ENCODE results near the gene BLOC1S4.

The BLOC1S4 gene

DNA sequence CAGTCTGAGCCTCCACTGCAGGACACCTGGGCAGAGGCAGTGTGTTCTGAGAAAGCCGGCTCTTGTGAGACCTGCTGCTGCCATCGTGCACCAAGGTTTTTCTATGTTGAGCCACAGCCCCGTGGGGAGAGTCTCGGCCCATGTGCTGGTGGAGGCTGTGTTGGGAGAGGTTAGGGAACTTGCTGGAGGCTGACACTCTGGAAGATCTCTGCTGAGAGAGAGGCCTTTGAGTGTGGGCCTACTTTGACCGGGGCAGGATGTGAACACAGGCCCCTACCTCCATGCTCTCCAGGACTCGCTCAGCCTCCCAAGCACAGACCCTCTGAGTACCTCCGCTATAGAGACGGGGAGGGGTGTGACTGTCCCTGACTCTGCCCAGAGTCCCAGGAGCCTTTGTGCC is 23.6 kb upstream of the BLOC1S4 start:
- no peak for DNase-seq (ENCODE audit: low read depth in 2 of 2)

DNA sequence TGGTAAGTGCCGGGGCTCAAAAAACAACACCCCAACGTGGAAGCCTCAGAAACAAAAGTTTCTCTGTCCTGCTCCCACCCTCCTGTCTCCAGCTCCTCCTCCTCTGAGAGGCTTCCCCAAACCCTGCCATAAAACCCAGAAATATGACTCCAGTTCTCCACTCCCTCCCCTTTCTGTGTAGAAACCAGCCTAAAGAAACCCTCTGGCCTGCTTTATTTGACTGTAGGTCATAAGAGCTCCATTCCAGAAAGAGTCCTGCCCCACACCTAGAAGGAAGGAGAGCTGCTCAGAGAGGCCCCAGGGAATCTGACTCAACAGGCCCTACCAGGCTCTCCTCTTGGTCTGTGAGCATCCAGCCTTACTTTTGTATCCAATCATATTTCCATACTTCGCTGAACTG is 23.2 kb upstream of the BLOC1S4 start:
- DNase-seq (ENCODE audit: low read depth in 2 of 2) = no peak

DNA sequence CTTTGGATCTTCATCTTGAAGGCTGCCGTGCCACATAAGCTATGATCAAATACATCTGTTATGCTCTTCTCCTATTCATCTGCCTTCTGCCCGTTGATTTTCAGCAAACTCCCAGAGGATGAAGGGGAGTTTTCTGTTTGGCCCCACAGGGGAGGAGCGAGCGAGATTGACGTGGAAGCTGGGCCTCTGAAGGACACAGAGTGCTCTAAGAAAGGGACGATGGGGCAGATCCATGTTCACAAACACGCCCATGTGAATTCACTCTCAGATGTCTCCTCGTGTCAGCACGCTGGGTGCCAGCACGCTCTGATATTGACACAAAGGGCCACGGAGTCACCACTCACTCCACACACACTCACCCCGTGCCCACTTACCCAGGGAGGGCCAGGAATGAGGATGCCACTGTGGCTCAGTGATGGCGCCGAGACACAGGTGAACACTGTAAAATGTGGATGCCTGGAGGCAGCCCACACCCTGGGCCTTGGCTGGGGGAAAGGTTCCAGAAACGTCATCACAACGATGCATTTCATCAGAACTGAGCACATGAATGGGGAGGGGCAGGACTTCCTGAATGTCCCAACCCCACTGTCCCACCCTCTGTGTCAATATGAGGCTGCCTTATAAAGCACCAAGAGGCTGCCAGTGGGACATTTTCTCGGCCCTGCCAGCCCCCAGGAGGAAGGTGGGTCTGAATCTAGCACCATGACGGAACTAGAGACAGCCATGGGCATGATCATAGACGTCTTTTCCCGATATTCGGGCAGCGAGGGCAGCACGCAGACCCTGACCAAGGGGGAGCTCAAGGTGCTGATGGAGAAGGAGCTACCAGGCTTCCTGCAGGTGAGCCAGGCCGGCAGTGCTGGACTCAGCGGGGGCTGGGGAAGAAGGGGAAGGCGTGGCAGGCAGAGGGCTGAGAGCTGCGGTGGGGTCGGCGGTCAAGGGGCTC is 22.5 kb upstream of the BLOC1S4 start, which contains the start of gene S100P:
Gene S100P (plus strand): TSS at position 648 of the 946 bp plus-strand sequence. CDS start 55 bp downstream, at position 703.
- no peak for DNase-seq (ENCODE audit: low read depth in 2 of 2)

GRCh38 chr4:6694177-6694901 is 21.6 kb upstream of the BLOC1S4 start:
- DNase-seq (ENCODE audit: low read depth in 2 of 2) = no peak

DNA sequence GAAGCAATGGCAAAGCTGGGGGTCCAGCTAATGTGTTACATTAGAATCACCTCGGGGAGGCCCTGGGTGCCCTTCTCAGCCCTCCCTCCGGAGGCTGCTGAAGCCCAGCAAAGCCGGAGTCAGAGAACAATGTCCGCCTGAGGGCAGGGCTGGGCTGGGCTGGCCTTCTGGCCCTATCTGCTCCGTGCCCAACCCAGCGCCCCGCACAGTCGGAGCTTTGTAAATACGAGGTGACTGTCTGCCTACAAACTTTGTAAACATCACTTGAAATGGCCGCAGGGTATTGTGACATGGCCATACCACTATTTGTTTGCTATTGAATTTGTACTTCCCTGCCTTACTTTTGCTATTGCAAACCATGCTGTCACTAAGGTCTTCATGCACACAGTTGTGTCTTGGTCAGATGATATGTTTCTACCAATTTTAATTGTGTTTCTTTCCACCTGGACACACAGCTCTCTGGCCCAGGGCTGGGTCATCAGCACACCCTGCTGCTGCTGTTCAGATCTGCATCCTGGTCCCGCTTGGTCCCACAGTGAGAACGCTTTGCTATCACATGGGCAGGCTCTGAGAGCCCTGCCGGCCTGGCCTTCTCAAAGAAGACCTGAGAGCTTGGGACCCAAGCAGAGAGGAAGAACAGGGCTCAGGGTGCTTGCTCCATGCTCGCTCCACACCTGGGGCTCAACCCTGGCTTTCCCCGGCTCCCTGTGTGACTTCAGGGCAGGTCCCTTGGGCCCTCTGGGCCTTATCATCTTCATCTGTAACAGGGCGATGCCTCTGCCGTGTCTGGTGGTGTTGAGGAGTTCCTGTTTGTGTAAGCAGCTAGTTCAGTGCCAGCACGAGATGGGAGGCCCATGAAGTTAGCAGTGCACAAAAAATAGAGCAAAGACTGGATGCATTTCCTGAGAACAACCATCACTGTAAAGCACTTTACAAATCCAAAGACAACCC is 20.0 kb upstream of the BLOC1S4 start:
- no peak for DNase-seq (ENCODE audit: low read depth in 2 of 2)

GRCh38 chr4:6696611-6697010 is 19.4 kb upstream of the BLOC1S4 start:
- no peak for DNase-seq (ENCODE audit: low read depth in 2 of 2)

GRCh38 chr4:6697131-6697530 is 18.8 kb upstream of the BLOC1S4 start:
- DNase-seq (ENCODE audit: low read depth in 2 of 2) = no peak

- no peak for DNase-seq (ENCODE audit: low read depth in 2 of 2)
These were observed 16.6 kb upstream of the BLOC1S4 start for GRCh38 chr4:6699388-6699787.

- no peak for DNase-seq (ENCODE audit: low read depth in 2 of 2)
These were observed 16.1 kb upstream of the BLOC1S4 start for GRCh38 chr4:6699903-6700302.

DNA sequence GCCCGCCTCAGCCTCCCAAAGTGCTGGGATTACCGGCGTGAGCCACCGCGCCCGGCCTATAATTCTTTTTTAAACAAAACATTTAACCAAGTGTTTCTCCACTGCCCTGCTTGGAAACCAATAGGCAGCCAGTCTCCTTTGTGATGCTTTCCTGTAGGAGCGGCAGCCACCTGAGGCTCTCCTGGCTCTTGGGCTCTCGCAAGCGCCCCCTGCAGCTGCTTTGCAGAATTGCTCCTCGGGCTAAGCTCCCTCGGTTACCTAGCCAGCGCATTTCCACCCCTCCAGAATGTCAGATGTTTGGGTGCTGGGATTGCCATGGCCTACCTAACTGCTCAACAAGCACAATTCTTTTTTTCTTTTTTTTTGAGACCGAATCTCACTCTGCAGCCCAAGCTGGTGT is 14.6 kb upstream of the BLOC1S4 start:
- no peak for DNase-seq (ENCODE audit: low read depth in 2 of 2)

DNA sequence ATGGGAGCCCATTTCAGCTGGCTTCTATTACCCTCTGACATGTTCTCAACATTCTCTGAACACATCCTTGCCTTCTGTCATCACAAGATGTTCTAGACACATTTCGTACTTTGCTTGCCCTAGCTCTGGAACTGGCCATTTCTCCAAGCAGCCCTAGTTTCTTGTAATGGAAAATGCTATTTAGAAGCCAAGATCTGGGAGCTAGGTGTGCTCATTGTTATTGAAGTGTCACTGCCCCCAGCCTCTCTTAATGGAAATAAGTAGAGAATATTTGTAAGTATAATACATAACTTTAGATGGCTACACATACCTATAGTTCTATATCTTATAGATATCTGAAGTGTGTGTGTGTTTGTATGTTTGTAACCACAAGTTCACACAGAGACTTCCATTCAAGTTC is 13.2 kb upstream of the BLOC1S4 start:
- no peak for DNase-seq (ENCODE audit: low read depth in 2 of 2)

DNA sequence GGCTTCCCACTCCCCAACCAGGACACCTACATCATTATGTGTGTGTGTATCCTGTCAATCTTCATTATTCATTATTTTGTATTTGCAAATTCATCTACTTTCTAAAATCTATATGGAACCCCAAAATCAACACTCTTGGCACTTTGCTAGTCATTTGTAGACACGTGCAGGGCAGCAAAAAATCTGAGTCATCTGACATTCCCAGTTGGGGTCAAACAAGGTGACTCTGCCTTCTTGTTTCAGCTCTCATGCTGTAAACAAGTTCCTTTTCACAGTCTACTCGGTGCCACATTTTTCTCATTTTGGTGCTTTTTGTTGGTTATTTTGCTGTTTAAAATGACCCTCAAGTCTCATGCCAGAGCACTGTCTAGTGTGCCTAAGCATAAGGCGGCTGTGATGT is 12.2 kb upstream of the BLOC1S4 start:
- no peak for DNase-seq (ENCODE audit: low read depth in 2 of 2)

DNA sequence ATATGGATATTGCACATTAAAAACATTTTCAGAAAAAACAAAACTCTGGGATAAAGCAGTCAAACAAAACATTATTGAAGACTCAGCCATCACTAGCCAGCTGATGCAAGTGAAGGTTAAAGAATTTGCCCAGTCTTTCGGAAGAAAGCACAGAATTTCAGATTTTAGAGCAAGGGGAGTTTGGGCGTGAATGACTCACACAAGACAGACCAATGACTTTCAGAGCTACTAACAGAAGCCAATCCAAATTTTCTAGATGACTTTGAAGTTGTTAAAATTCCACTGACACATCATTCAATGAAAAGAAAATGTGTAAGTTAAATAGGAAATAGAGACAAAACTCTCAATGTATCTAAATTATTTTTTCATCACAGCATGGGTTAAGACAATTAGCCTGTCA is 10.3 kb upstream of the BLOC1S4 start:
- no peak for DNase-seq (ENCODE audit: low read depth in 2 of 2)

DNA sequence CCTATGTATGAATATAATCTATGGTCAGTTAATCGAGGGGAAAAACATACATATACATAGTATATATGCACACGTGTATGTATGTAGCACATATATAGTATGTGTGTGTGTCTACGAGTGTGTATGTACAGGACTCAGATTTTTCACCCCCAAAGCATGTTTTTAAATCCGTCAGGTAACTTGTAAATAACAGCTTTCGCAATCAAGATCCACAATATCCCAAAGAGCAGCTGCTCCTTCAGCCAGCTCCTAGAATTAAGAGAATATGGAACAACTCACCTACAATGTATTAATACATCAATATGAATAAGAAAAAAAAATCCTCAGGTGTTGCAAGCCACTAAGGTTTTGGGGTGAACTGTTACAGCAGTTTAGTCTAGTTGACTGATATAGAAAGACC is 9.8 kb upstream of the BLOC1S4 start:
- DNase-seq (ENCODE audit: low read depth in 2 of 2) = no peak

DNA sequence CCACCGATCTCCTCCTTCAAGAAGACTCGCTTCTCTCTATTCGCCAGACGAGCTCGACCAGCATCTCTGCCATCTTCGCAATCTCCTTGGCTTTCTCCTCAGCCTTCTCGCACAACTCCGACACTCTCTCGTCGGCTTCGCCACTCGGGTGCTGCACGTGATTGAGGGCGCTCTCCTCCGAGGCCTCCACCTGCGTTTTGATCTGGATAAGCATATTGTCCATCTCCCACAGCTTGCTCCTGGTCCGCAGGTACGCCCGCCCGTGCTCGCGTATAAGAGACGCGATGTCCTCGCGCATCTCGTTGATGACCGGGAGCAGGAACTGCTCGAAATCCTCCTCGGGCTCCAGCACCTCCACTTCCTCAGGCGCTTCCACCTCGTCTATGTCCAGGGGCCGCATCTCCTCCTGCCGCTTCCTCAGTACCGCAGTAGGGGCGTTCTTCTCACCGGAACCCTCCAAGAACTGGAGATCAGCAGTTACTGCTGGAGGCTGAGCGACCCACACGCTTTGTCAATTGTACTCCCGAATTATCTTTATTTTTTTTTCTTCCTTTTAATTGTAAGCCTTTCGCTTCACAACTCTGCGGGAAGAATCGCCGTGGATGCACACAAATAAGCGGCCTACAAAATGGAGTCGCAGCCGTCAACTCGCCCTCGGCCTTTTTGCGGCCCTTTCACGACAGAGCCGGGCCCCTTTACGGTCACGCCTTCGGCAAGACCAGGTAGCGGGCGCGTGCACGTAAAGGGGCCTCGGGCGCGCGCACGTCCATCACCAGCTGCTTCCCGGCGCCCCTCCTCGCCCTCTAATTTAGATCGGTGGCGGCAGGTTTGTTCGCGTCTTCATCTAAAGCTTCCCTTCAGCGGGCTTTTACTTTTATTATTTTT is 6.5 kb upstream of the BLOC1S4 start, which contains the start of gene MRFAP1L1:
Gene MRFAP1L1 (minus strand): TSS at position 636 of the 885 bp plus-strand sequence. CDS start 236 bp downstream, at position 400.
- DNase-seq (ENCODE audit: low read depth in 2 of 2) = peak; percentile 92 to 93

DNA sequence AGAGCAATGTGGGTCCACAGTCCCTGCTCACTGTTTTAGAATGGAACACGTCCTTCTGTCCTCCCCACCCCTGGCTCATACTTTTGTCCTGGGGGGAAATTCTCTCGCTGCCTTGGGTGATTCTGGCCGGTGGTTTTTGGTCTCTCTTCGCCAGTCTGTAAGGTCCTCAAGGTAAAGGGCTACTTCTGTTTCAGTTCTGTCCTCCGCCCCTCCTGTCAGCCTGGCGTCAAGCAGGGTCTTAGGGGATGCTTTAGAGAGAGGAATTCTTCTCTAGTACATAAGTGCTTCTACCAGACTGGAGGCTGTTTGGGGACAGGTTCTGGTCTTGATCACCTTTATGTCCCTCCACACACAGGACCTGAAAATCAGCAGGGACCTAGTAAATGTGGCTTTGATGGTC is 5.7 kb upstream of the BLOC1S4 start:
- no peak for DNase-seq (ENCODE audit: low read depth in 2 of 2)

GRCh38 chr4:6710996-6711395 is 5.0 kb upstream of the BLOC1S4 start:
- no peak for DNase-seq (ENCODE audit: low read depth in 2 of 2)

GRCh38 chr4:6714954-6715353 is 1.0 kb upstream of the BLOC1S4 start:
- DNase-seq (ENCODE audit: low read depth in 2 of 2) = no peak

DNA sequence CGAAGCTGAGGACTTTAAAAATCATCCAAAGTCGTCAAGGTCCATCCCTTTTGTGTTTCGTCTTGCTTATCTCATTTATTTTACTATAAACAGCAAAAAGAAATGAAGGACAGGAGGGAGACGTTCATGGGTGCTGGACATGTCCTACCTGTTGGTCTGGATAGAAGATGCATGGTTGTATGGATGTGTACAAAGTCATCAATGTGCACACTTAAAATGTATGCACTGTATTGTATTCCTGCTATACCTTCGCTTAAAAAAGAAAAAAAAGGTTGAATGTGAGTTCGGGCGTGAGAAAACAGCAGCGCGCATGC is 313 bp upstream of the BLOC1S4 start:
- no peak for DNase-seq (ENCODE audit: low read depth in 2 of 2)

DNA sequence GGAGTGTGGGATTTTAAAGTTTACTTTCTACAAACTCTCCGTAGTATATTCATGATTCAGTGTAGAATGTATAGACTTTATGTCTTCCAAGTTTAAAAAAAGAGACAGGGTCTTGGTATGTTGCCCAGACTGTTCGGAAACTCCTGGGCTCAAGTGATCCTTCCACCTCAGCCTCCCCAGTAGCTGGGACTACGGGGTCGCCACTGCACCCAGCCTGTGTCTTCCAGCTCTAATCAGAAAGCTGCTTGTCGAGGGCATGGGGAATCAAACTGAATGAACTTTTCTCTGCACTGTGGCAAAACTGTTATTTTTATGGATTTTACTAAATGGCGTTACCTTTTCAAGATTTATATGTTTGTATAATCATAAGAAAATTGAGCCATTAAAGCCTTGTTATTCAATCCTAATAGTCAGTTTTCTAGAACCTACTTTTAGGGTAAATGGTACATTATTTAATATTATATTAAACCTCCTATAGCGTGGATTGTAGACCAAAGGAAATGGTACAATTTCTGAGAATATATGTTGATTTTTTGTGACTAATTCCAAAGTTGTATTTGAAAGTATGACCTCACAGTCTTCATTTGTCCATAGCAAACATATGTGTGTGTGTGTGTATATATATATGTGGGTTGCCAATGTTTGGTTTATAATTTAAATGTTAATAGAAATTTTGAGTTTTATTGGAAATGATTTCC is 1.1 kb downstream of the BLOC1S4 start:
- DNase-seq (ENCODE audit: low read depth in 2 of 2) = no peak

Measured in stimulated activated CD8-positive, alpha-beta memory T cell treated with anti-CD3 and anti-CD28 coated beads, Interleukin-15, amount 100 ng/mL, for 4 hours (primary cell).